ENCODE data around the gene IGFBP2. TPM values are rescaled to one million over a fixed set of nuclear protein-coding genes. Genes with fewer than 3 reads are reported as not detected.

Gene IGFBP2
- total and polyA plus RNA-seq, 2 of the 4 experiments (the other 2 are of a cell fraction), result 33.5 to 236 TPM

DNA sequence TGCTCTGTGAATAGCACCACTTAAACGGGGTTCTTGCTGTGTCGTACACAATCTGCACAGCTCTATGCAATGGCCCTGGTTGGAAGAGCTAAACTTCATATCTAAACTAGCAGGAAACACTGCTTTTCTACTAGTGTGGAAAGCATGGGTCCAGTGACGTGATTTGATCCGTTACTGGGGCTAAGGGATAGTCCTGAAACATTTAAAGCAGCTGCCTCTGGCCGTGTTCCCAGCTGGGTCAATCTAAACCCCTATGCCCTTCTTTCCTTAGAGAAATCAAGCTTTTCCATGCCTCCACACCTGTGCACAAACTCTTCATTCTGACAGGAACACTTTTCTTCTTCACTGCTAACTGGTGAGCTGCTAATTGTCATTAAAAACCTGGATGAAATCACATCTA is 67.6 kb downstream of the IGFBP2 start:
- peak overlapping the region; percentile 51 for H3K4ac ChIP-seq (ENCODE audit: low read depth, low read length)
- 0 out of 2 replicates have a peak overlapping the region, but pooled peaks have one; percentile 18 for H3K23ac ChIP-seq (ENCODE audit: low read depth, low read length)
- dilution Hi-C loops (cut with HindIII; ENCODE audit: low sequenced_read_pairs, unreplicated experiment) (no loop called here), in situ Hi-C loops (cut with MboI; ENCODE audit: low sequenced_read_pairs) (loop anchor here (5.0 kb wide), 2 partner anchors 812 to 1012 kb away; no protein-coding TSS in a partner anchor), intact Hi-C loops (cut with micrococcal nuclease) (no loop called here)
- H2BK20ac ChIP-seq (ENCODE audit: low read depth, low read length), result peak overlapping the region; percentile 97
- H3K9me3 ChIP-seq (ENCODE audit: control insufficient read depth, insufficient read depth, low read length), result no peaks in the 10 kb centered on the region
- 57% methylated on average over 1 of the region's 5 CpGs; no CpG with 5 or more reads in 1 of the 2 experiments for WGBS, 2 experiments (ENCODE audit: extremely low coverage in 2 of 2, insufficient read length in 1 of 2)
- peak overlapping the region; percentile 11 for H2BK5ac ChIP-seq (ENCODE audit: low read depth, low read length, poor library complexity, severe bottlenecking)
- H2BK120ac ChIP-seq (ENCODE audit: low read depth, low read length), result peak overlapping the region; percentile 86
- H2AK5ac ChIP-seq (ENCODE audit: low read depth, low read length), result peak overlapping the region; percentile 54
- peaks cover 6% of the 10 kb centered on the region; the same call in 1 of the 2 replicates for H3K9me1 ChIP-seq (ENCODE audit: insufficient read depth, low read length)
- no peak overlapping the region for H3K56ac ChIP-seq (ENCODE audit: extremely low read depth, insufficient read depth, low read length)
- no peaks in the 10 kb centered on the region for H4K20me1 ChIP-seq (ENCODE audit: insufficient read depth, low read length)
- H2AFZ ChIP-seq (replicated peaks; ENCODE audit: low read length, poor library complexity), result no peak overlapping the region
- H3K9ac ChIP-seq (ENCODE audit: low read depth, low read length), result peak overlapping the region; percentile 38; the same call in 1 of the 2 replicates
- peaks cover 25% of the 10 kb centered on the region for H3K4me1 ChIP-seq (ENCODE audit: control insufficient read depth, insufficient read depth, low read length)
- ChIA-PET POLR2A (ENCODE audit: unreplicated experiment) (no interaction called here), CTCF (interaction anchor here (1.3 kb wide), 1 partner anchor 465 kb away, joined by 5 read pairs; no protein-coding TSS in a partner anchor)
- H3K36me3 ChIP-seq (ENCODE audit: control insufficient read depth, insufficient read depth, low read length), result no peaks in the 10 kb centered on the region
- no peak overlapping the region for H3K4me3 ChIP-seq (ENCODE audit: insufficient read depth, low read depth, low read length)
- no TSS peak for BruUV-seq (replicated peaks)
- peaks cover 5 to 7% of the 10 kb centered on the region in 2 experiments; a peak in 2 of 4 replicates for H3K79me1 ChIP-seq (ENCODE audit: low read depth in 1 of 2, low read length in 2 of 2)
- TF ChIP-seq RFX5 (IDR thresholded peaks at IDR 0.05; ENCODE audit: low read depth, low read length), result no peak
- TF ChIP-seq BHLHE40 (IDR thresholded peaks at IDR 0.05; ENCODE audit: low read depth, low read length), result no peak
- no peak for TF ChIP-seq CEBPB (IDR thresholded peaks at IDR 0.05; ENCODE audit: low read depth, low read length)
- TF ChIP-seq CHD1 (IDR thresholded peaks at IDR 0.05; ENCODE audit: low read depth, low read length), result no peak
- no peak for TF ChIP-seq MAZ (IDR thresholded peaks at IDR 0.05; ENCODE audit: borderline replicate concordance, low read depth, low read length)
- no peak for TF ChIP-seq SMC3 (IDR thresholded peaks at IDR 0.05; ENCODE audit: low read depth, low read length)
- TF ChIP-seq POLR2A (IDR thresholded peaks at IDR 0.05; ENCODE audit: low read depth, low read length), result no peak
- TF ChIP-seq, protein P1, sequence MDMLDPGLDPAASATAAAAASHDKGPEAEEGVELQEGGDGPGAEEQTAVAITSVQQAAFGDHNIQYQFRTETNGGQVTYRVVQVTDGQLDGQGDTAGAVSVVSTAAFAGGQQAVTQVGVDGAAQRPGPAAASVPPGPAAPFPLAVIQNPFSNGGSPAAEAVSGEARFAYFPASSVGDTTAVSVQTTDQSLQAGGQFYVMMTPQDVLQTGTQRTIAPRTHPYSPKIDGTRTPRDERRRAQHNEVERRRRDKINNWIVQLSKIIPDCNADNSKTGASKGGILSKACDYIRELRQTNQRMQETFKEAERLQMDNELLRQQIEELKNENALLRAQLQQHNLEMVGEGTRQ (IDR thresholded peaks at IDR 0.05; ENCODE audit: low read depth, low read length), result no peak
- TF ChIP-seq RAD21 (IDR thresholded peaks at IDR 0.05; ENCODE audit: low read length), result no peak
- TF ChIP-seq, protein P2, sequence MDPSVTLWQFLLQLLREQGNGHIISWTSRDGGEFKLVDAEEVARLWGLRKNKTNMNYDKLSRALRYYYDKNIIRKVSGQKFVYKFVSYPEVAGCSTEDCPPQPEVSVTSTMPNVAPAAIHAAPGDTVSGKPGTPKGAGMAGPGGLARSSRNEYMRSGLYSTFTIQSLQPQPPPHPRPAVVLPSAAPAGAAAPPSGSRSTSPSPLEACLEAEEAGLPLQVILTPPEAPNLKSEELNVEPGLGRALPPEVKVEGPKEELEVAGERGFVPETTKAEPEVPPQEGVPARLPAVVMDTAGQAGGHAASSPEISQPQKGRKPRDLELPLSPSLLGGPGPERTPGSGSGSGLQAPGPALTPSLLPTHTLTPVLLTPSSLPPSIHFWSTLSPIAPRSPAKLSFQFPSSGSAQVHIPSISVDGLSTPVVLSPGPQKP (IDR thresholded peaks at IDR 0.05; ENCODE audit: borderline replicate concordance, low read depth, low read length), result no peak
- TF ChIP-seq MAFK (IDR thresholded peaks at IDR 0.05; ENCODE audit: low read depth, low read length), result no peak
- no peak for TF ChIP-seq MXI1 (IDR thresholded peaks at IDR 0.05; ENCODE audit: borderline replicate concordance, low read depth, low read length)
- TF ChIP-seq RCOR1 (IDR thresholded peaks at IDR 0.05; ENCODE audit: insufficient replicate concordance, low read length), result no peak
- TF ChIP-seq, protein P3, sequence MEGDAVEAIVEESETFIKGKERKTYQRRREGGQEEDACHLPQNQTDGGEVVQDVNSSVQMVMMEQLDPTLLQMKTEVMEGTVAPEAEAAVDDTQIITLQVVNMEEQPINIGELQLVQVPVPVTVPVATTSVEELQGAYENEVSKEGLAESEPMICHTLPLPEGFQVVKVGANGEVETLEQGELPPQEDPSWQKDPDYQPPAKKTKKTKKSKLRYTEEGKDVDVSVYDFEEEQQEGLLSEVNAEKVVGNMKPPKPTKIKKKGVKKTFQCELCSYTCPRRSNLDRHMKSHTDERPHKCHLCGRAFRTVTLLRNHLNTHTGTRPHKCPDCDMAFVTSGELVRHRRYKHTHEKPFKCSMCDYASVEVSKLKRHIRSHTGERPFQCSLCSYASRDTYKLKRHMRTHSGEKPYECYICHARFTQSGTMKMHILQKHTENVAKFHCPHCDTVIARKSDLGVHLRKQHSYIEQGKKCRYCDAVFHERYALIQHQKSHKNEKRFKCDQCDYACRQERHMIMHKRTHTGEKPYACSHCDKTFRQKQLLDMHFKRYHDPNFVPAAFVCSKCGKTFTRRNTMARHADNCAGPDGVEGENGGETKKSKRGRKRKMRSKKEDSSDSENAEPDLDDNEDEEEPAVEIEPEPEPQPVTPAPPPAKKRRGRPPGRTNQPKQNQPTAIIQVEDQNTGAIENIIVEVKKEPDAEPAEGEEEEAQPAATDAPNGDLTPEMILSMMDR (conservative IDR thresholded peaks at IDR 0.05; ENCODE audit: low read depth, low read length), result no peak
- TF ChIP-seq FOS (IDR thresholded peaks at IDR 0.05; ENCODE audit: low read depth, low read length), result no peak
- no peak for TF ChIP-seq NFE2L2 (IDR thresholded peaks at IDR 0.05; ENCODE audit: low read depth, low read length)
- H4K5ac ChIP-seq (ENCODE audit: low read depth, low read length), result peak overlapping the region; percentile 77; the same call in 1 of the 2 replicates
- no peaks in the 10 kb centered on the region for H3K27me3 ChIP-seq (ENCODE audit: control insufficient read depth, insufficient read depth, low read length)
- H2AK9ac ChIP-seq (replicated peaks; ENCODE audit: low read depth, low read length, poor library complexity), result no peak overlapping the region
- peak overlapping the region; percentile 76; the same call in 1 of the 2 replicates for H3K14ac ChIP-seq (replicated peaks; ENCODE audit: low read depth, low read length)
- peak overlapping the region; percentile 46 to 62; a peak in 3 of 4 replicates for H4K8ac ChIP-seq (ENCODE audit: low read depth in 2 of 2, low read length in 2 of 2)
- H2BK15ac ChIP-seq (ENCODE audit: low read depth, low read length), result peak overlapping the region; percentile 60
- H3K27ac ChIP-seq (ENCODE audit: insufficient read depth, low read length), result peak overlapping the region; percentile 44; the same call in 1 of the 2 replicates
- ATAC-seq (ENCODE audit: low read depth) (no peak), DNase-seq (no peak)
- peak overlapping the region; percentile 88 for H3K18ac ChIP-seq (ENCODE audit: low read depth, low read length)
- no peak overlapping the region for H3K4me2 ChIP-seq (ENCODE audit: low read depth, low read length)
- H4K91ac ChIP-seq (ENCODE audit: insufficient read depth, low read depth, low read length), result peak overlapping the region; percentile 60
